SK-N-SH treated with all-trans-retinoic acid at 6 μM for 48 hours (cell line): Measurements from ENCODE around the gene MED31.

ENCODE experiments used
- ARNTL ChIP-seq: fragments of 450-650 bp; formaldehyde crosslinking; IDR thresholded peaks from 2 replicates; pipeline ENCODE4 v1.5.0; 2020; ENCODE audit warnings: low read depth, mild to moderate bottlenecking, moderate library complexity, borderline replicate concordance
- BACH2 ChIP-seq: fragments of 250-450 bp; sonication (Bioruptor Pico); IDR thresholded peaks from 2 replicates; pipeline ENCODE4 v1.9.0; 2021; ENCODE audit warnings: mild to moderate bottlenecking, borderline replicate concordance
- PPARA ChIP-seq: fragments of 250-450 bp; sonication (Bioruptor Pico); IDR thresholded peaks from 2 replicates; pipeline ENCODE4 v1.5.0; 2020; ENCODE audit warnings: mild to moderate bottlenecking, borderline replicate concordance
- TCF4 ChIP-seq: fragments of 250-450 bp; sonication (Bioruptor Pico); IDR thresholded peaks from 2 replicates; pipeline ENCODE4 v1.8.0; 2021; ENCODE audit warnings: mild to moderate bottlenecking, moderate library complexity, borderline replicate concordance
- ZFP30 ChIP-seq: fragments of 450-650 bp; formaldehyde crosslinking; IDR thresholded peaks from 2 replicates; pipeline ENCODE4 v1.5.0; 2022; ENCODE audit warnings: mild to moderate bottlenecking, moderate library complexity
- ZNF565 ChIP-seq: fragments of 450-650 bp; formaldehyde crosslinking; conservative IDR thresholded peaks from 2 replicates; pipeline ENCODE4 v1.5.0; 2020; ENCODE audit warnings: low read depth, mild to moderate bottlenecking, moderate library complexity
- TF ChIP-seq, protein P1 (sequence below): fragments of 250-450 bp; sonication (Bioruptor Pico); IDR thresholded peaks from 2 replicates; pipeline ENCODE4 v1.8.0; 2020; ENCODE audit warnings: mild to moderate bottlenecking, moderate library complexity, borderline replicate concordance

GRCh38 chr17:6696906-6697305, 45.5 kb upstream of the MED31 start:
- no peak for TF ChIP-seq ZNF565 (CRISPR knock-in tag)
- no peak for TF ChIP-seq BACH2 (CRISPR knock-in tag)
- TF ChIP-seq, protein P1, sequence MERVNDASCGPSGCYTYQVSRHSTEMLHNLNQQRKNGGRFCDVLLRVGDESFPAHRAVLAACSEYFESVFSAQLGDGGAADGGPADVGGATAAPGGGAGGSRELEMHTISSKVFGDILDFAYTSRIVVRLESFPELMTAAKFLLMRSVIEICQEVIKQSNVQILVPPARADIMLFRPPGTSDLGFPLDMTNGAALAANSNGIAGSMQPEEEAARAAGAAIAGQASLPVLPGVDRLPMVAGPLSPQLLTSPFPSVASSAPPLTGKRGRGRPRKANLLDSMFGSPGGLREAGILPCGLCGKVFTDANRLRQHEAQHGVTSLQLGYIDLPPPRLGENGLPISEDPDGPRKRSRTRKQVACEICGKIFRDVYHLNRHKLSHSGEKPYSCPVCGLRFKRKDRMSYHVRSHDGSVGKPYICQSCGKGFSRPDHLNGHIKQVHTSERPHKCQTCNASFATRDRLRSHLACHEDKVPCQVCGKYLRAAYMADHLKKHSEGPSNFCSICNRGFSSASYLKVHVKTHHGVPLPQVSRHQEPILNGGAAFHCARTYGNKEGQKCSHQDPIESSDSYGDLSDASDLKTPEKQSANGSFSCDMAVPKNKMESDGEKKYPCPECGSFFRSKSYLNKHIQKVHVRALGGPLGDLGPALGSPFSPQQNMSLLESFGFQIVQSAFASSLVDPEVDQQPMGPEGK (CRISPR knock-in tag): no peak
- no peak for TF ChIP-seq ZFP30 (CRISPR knock-in tag)
- TF ChIP-seq TCF4 (CRISPR knock-in tag): no peak
- TF ChIP-seq PPARA (CRISPR knock-in tag): no peak
- no peak for TF ChIP-seq ARNTL (CRISPR knock-in tag)
